Right lobe of liver (tissue), 4 donors: ENCODE data around the gene SUPV3L1.

Source experiments
- POLR2A ChIP-seq: fragments of 450-650 bp; IDR thresholded peaks from one replicate; pipeline ENCODE4 v1.6.1; 2017; ENCODE audit warnings: antibody characterized with exemption, mild to moderate bottlenecking
- TF ChIP-seq, protein P1 (sequence below), 4 donors: fragments of 200-600 bp in 3 of 4; fragments of 450-650 bp in 1 of 4; IDR thresholded peaks; one replicate each; pipeline versions ENCODE4 v1.5.1 to v1.8.0; 2016 to 2022; ENCODE audit warnings: antibody characterized with exemption in 4 of 4, mild to moderate bottlenecking in 2 of 4
- donor health status: DM: no; HTN: no; CAD: no.
- donor health status: DM: no; HTN: no; CAD: no.
- donor health status: DM: no; HTN: yes; CAD: no.

DNA sequence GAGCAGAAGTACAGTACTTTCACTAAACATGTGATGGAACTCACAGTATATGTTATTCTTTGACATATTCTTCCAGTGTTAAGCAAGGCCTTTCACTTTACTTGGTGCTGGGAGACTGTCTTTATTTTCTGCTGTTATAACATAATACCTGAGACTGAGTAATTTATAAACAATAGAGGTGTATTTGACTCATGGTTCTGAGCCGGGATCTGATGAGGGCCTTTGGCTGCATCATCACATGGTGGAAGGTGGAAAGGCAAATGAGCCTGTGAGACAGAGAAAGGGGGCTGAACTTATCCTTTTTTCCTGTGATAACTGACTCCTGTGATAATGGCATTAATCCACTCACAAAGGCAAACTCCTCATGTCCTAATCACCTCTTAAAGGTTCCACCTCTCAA lies 1.4 kb downstream of the SUPV3L1 start:
- TF ChIP-seq POLR2A, result no peak
- TF ChIP-seq, protein P1, sequence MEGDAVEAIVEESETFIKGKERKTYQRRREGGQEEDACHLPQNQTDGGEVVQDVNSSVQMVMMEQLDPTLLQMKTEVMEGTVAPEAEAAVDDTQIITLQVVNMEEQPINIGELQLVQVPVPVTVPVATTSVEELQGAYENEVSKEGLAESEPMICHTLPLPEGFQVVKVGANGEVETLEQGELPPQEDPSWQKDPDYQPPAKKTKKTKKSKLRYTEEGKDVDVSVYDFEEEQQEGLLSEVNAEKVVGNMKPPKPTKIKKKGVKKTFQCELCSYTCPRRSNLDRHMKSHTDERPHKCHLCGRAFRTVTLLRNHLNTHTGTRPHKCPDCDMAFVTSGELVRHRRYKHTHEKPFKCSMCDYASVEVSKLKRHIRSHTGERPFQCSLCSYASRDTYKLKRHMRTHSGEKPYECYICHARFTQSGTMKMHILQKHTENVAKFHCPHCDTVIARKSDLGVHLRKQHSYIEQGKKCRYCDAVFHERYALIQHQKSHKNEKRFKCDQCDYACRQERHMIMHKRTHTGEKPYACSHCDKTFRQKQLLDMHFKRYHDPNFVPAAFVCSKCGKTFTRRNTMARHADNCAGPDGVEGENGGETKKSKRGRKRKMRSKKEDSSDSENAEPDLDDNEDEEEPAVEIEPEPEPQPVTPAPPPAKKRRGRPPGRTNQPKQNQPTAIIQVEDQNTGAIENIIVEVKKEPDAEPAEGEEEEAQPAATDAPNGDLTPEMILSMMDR (IDR thresholded peaks at IDR 0.05), result no peak
